Suppressor macrophage treated with lipopolysaccharide for 4 hours (primary cell): ENCODE measurements around the gene RASSF1.

Source experiments
- DNase-seq: peaks from one replicate; pipeline ENCODE4 v3.0.0-alpha.2; 2020

Gene RASSF1

GRCh38 chr3:50365080-50365841 is 24.6 kb upstream of the RASSF1 start:
- peak; percentile 84 for DNase-seq

- DNase-seq = no peak
These were observed 24.0 kb upstream of the RASSF1 start for GRCh38 chr3:50364573-50365079.

GRCh38 chr3:50359760-50360110 is 19.1 kb upstream of the RASSF1 start:
- no peak for DNase-seq

GRCh38 chr3:50358911-50359759 is 18.5 kb upstream of the RASSF1 start, which contains the start of gene TMEM115:
Gene TMEM115 (minus strand): TSS chr3:50359521. CDS start chr3:50359063, 458 bp downstream.
- DNase-seq = peak; percentile 97

- DNase-seq = no peak
These were observed 17.8 kb upstream of the RASSF1 start for GRCh38 chr3:50358355-50358910.

- DNase-seq = peak; percentile 56
These were observed 16.8 kb upstream of the RASSF1 start for GRCh38 chr3:50357481-50357880.

GRCh38 chr3:50356553-50356952 is 15.9 kb upstream of the RASSF1 start:
- DNase-seq = peak; percentile 60

GRCh38 chr3:50355829-50356552 is 15.4 kb upstream of the RASSF1 start:
- DNase-seq = no peak

- no peak for DNase-seq
These were observed 14.2 kb upstream of the RASSF1 start for GRCh38 chr3:50354850-50355249.

GRCh38 chr3:50354186-50354764 is 13.6 kb upstream of the RASSF1 start:
- no peak for DNase-seq

GRCh38 chr3:50353245-50354004 is 12.8 kb upstream of the RASSF1 start:
- no peak for DNase-seq

GRCh38 chr3:50352781-50353180 is 12.1 kb upstream of the RASSF1 start:
- peak; percentile 93 for DNase-seq

GRCh38 chr3:50351323-50351697 is 10.7 kb upstream of the RASSF1 start:
- no peak for DNase-seq

- peak; percentile 97 for DNase-seq
These were observed 10.1 kb upstream of the RASSF1 start, which contains the start of the genes CYB561D2 and NPRL2 for GRCh38 chr3:50350527-50351322. Gene CYB561D2 (plus strand): TSS chr3:50350862. CDS start chr3:50351434, 572 bp downstream. Gene NPRL2 (minus strand): TSS chr3:50350775. CDS start chr3:50350652, 123 bp downstream.

GRCh38 chr3:50350213-50350526 is 9.5 kb upstream of the RASSF1 start:
- DNase-seq = no peak

GRCh38 chr3:50347187-50347813 is 6.7 kb upstream of the RASSF1 start:
- peak; percentile 77 for DNase-seq

GRCh38 chr3:50345586-50346234 is 5.1 kb upstream of the RASSF1 start, which contains the start of gene ZMYND10:
Gene ZMYND10 (minus strand): TSS chr3:50345732. CDS start chr3:50345579, 153 bp downstream.
- DNase-seq = peak; percentile 85

- no peak for DNase-seq
These were observed 4.4 kb upstream of the RASSF1 start for GRCh38 chr3:50345008-50345407.

GRCh38 chr3:50342813-50343633 is 2.4 kb upstream of the RASSF1 start:
- no peak for DNase-seq
